ENCODE results near the gene POMT1. TPM values are rescaled to one million over a fixed set of nuclear protein-coding genes. Genes with fewer than 3 reads are reported as not detected.

The POMT1 gene
- total RNA-seq, 1 experiment from 2014 or later: 58.0 TPM

DNA sequence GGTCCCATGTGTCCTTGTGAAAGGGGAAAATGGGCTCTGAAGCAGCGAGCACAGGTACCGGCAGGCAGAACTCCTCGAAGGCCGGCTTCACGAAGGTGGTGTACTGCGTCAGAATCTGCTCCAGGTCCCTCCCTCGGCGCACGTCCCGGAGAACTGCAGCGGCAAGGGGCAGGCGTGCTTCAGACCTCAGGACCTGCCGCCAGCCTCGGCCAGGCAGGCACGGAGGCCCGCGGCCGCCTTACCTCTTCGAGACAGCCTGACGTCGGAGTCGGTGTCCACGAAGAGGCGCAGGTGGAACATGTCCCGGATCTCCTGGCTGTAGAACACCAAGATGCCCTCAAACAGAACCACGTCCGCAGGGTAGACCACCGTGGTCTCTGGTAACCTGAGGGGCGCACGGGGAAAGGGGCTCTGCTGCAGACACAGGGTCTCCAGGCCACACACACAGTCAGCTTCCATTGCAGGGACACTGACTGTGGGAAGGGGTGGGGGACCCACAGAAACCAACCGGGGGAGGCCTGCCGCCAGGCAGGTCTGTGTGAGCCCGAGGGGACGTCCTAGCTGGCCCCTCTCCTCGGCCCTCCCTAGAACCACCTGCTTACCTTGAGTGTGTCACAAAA lies 26.3 kb downstream of the POMT1 start:
- ChIA-PET CTCF (no interaction called here), POLR2A (no interaction called here)
- in situ Hi-C loops (cut with HindIII; ENCODE audit: low pct_unique_long_range_greater_than_20kb, low sequenced_read_pairs): no loop called here
- Histone ChIP-seq H3K4me1 (ENCODE audit: control insufficient read depth, insufficient read depth, low read length) (0 out of 2 replicates have a peak, but pooled peaks cover 5% of the 10 kb centered on the region), H3K27me3 (ENCODE audit: control insufficient read depth, insufficient read depth, low read length) (no peaks in the 10 kb centered on the region), H3K36me3 (ENCODE audit: control insufficient read depth, insufficient read depth, low read length) (no peaks in the 10 kb centered on the region), H3K9me3 (ENCODE audit: control insufficient read depth, insufficient read depth, low read depth, low read length) (no peaks in the 10 kb centered on the region), H3K4me3 (ENCODE audit: low read depth in 2 of 2, low read length in 2 of 2) (no peak overlapping the region), H3K27ac (ENCODE audit: low read length) (no peak overlapping the region)
- DNase-seq (ENCODE audit: low read depth, low spot score) (no peak), ATAC-seq (no peak)
- no peak for TF ChIP-seq SIN3A (IDR thresholded peaks at IDR 0.05; ENCODE audit: borderline replicate concordance, insufficient read depth, low read depth, low read length)
- TF ChIP-seq, protein P1, sequence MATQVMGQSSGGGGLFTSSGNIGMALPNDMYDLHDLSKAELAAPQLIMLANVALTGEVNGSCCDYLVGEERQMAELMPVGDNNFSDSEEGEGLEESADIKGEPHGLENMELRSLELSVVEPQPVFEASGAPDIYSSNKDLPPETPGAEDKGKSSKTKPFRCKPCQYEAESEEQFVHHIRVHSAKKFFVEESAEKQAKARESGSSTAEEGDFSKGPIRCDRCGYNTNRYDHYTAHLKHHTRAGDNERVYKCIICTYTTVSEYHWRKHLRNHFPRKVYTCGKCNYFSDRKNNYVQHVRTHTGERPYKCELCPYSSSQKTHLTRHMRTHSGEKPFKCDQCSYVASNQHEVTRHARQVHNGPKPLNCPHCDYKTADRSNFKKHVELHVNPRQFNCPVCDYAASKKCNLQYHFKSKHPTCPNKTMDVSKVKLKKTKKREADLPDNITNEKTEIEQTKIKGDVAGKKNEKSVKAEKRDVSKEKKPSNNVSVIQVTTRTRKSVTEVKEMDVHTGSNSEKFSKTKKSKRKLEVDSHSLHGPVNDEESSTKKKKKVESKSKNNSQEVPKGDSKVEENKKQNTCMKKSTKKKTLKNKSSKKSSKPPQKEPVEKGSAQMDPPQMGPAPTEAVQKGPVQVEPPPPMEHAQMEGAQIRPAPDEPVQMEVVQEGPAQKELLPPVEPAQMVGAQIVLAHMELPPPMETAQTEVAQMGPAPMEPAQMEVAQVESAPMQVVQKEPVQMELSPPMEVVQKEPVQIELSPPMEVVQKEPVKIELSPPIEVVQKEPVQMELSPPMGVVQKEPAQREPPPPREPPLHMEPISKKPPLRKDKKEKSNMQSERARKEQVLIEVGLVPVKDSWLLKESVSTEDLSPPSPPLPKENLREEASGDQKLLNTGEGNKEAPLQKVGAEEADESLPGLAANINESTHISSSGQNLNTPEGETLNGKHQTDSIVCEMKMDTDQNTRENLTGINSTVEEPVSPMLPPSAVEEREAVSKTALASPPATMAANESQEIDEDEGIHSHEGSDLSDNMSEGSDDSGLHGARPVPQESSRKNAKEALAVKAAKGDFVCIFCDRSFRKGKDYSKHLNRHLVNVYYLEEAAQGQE (IDR thresholded peaks at IDR 0.05; ENCODE audit: insufficient read depth in 1 of 2, low read depth in 2 of 2, low read length in 1 of 2): no peak
- TF ChIP-seq, protein P2, sequence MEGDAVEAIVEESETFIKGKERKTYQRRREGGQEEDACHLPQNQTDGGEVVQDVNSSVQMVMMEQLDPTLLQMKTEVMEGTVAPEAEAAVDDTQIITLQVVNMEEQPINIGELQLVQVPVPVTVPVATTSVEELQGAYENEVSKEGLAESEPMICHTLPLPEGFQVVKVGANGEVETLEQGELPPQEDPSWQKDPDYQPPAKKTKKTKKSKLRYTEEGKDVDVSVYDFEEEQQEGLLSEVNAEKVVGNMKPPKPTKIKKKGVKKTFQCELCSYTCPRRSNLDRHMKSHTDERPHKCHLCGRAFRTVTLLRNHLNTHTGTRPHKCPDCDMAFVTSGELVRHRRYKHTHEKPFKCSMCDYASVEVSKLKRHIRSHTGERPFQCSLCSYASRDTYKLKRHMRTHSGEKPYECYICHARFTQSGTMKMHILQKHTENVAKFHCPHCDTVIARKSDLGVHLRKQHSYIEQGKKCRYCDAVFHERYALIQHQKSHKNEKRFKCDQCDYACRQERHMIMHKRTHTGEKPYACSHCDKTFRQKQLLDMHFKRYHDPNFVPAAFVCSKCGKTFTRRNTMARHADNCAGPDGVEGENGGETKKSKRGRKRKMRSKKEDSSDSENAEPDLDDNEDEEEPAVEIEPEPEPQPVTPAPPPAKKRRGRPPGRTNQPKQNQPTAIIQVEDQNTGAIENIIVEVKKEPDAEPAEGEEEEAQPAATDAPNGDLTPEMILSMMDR (IDR thresholded peaks at IDR 0.05): no peak
- TF ChIP-seq TCF7L2 (IDR thresholded peaks at IDR 0.05; ENCODE audit: low read depth, low read length): no peak
- TF ChIP-seq POLR2AphosphoS5 (IDR thresholded peaks at IDR 0.05; ENCODE audit: low read depth, low read length): no peak
- BruUV-seq (replicated peaks): no TSS peak
- intact Hi-C loops (cut with micrococcal nuclease; ENCODE audit: unreplicated experiment): no loop called here

DNA sequence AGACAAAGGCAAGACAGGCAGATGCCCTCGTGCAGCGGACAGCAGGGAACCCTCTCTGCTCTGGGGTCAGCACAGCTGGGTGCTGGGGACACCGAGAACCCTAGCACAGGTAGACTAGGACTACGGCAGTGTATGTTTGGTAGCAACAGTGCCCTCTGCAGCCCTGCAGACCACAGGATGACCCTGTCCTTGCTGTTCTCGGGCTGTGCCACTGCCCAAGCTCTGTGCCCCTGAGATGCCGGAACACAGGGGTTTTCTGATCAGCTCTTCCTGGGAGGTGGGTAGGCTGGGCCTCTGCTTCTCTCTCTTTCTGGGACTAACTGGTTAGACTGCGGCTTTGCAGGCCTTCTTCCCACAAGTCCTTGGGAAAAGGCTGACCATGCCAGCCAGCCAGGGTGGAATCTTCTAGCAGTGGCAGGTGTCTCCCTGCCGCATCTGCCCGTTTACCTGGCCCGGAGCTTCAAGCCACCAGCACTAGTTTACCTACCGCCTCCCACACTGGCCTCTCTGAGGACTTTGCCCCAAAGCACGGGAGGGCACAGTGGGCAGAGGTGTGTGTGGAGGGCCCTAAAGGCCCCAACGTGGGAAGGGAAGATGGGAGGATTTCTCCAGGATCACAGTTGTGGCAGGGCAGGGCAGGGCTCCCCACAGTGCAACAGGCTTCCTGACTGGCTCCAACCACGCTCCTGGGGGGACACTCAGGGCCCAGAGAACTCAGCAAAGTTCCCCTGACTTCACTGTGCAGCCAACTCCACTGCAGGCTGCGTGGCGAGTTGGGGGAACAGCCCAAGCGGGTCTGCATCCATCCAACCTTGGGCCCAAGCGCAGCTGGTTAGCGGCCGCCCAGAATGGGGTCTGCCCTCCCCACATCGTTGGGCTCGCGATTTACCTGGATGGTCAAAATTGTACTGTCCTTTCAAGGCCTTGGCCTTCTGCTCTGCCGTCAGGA lies 27.2 kb downstream of the POMT1 start:
- peak overlapping the region; percentile 69 for H3K27ac ChIP-seq (ENCODE audit: low read length)
- in situ Hi-C loops (cut with HindIII; ENCODE audit: low pct_unique_long_range_greater_than_20kb, low sequenced_read_pairs): no loop called here

More for the DNA sequence above, 27.2 kb downstream of the POMT1 start:
- Histone ChIP-seq H3K4me3 (ENCODE audit: low read depth in 2 of 2, low read length in 2 of 2) (peak overlapping the region; percentile 66 to 68), H3K36me3 (ENCODE audit: control insufficient read depth, insufficient read depth, low read length) (no peaks in the 10 kb centered on the region), H3K9me3 (ENCODE audit: control insufficient read depth, insufficient read depth, low read depth, low read length) (no peaks in the 10 kb centered on the region), H3K4me1 (ENCODE audit: control insufficient read depth, insufficient read depth, low read length) (peaks cover 10% of the 10 kb centered on the region), H3K27me3 (ENCODE audit: control insufficient read depth, insufficient read depth, low read length) (no peaks in the 10 kb centered on the region)
- TF ChIP-seq, protein P1 (IDR thresholded peaks at IDR 0.05; ENCODE audit: insufficient read depth in 1 of 2, low read depth in 2 of 2, low read length in 1 of 2): no peak
- TF ChIP-seq POLR2AphosphoS5 (IDR thresholded peaks at IDR 0.05; ENCODE audit: low read depth, low read length): no peak
- TF ChIP-seq TCF7L2 (IDR thresholded peaks at IDR 0.05; ENCODE audit: low read depth, low read length): no peak
- TF ChIP-seq SIN3A (IDR thresholded peaks at IDR 0.05; ENCODE audit: borderline replicate concordance, insufficient read depth, low read depth, low read length): no peak
- TF ChIP-seq, protein P2 (IDR thresholded peaks at IDR 0.05): no peak
- BruUV-seq (replicated peaks): no TSS peak
- ChIA-PET CTCF (interaction anchor here (0.6 kb wide), 1 partner anchor 181 kb away, joined by 6 read pairs; no protein-coding TSS in a partner anchor), POLR2A (no interaction called here)
- intact Hi-C loops (cut with micrococcal nuclease; ENCODE audit: unreplicated experiment): no loop called here
- DNase-seq (ENCODE audit: low read depth, low spot score): no peak
- ATAC-seq: no peak
